Stimulated activated CD4-positive, alpha-beta T cell treated with anti-CD3 and anti-CD28 coated beads, TNF-alpha, amount 100 ng/mL, for 24 hours (primary cell): ENCODE measurements around the gene CRYZL1.

ENCODE experiments used
- DNase-seq, 3 experiments: peaks; one replicate each; pipeline ENCODE4 v3.0.0-alpha.2; 2020; ENCODE audit warnings: low read depth in 3 of 3

CRYZL1 gene

GRCh38 chr21:33560965-33561364, 80.6 kb downstream of the CRYZL1 start:
- DNase-seq: no peak

GRCh38 chr21:33559813-33560212, 81.7 kb downstream of the CRYZL1 start:
- DNase-seq: no peak

GRCh38 chr21:33558777-33559421, 82.6 kb downstream of the CRYZL1 start:
- DNase-seq: no peak

GRCh38 chr21:33557447-33557846, 84.1 kb downstream of the CRYZL1 start:
- DNase-seq: no peak

GRCh38 chr21:33554982-33555344, 86.6 kb downstream of the CRYZL1 start:
- no peak for DNase-seq

GRCh38 chr21:33554236-33554981, 87.1 kb downstream of the CRYZL1 start:
- DNase-seq: no peak

GRCh38 chr21:33552999-33553598, 88.4 kb downstream of the CRYZL1 start:
- no peak for DNase-seq

- no peak for DNase-seq
Observed at GRCh38 chr21:33552093-33552998, 89.2 kb downstream of the CRYZL1 start.

- DNase-seq: no peak
Observed at GRCh38 chr21:33551664-33552063, 89.9 kb downstream of the CRYZL1 start.

GRCh38 chr21:33550772-33551660, 90.5 kb downstream of the CRYZL1 start:
- no peak for DNase-seq

- DNase-seq: no peak
Observed at GRCh38 chr21:33549848-33550771, 91.4 kb downstream of the CRYZL1 start.

- DNase-seq: no peak
Observed at GRCh38 chr21:33546086-33546485, 95.5 kb downstream of the CRYZL1 start.

- DNase-seq: no peak
Observed at GRCh38 chr21:33544451-33545195, 96.9 kb downstream of the CRYZL1 start.

- peak in 2 of 3 experiments; percentile 38 to 77 for DNase-seq
Observed at GRCh38 chr21:33543505-33544129, 97.9 kb downstream of the CRYZL1 start.

GRCh38 chr21:33542640-33543504, 98.7 kb downstream of the CRYZL1 start, which contains the start of gene SON:
Gene SON, plus strand, starts transcription at chr21:33543038. Its CDS starts 55 bp downstream, at chr21:33543093.
- DNase-seq: peak; percentile 94 to 98 (median 96)

- DNase-seq: peak; percentile 69 to 85 (median 70)
Observed at GRCh38 chr21:33541756-33542639, 99.5 kb downstream of the CRYZL1 start, which contains the start of gene GART. Gene GART, minus strand, starts transcription at chr21:33542117. Its CDS starts 2,802 bp downstream, at chr21:33539315.
